Activated B cell treated with CpG ODN at 0.5 μM for 24 hours (primary cell): Measurements from ENCODE around the gene TMEM269. TPM values are rescaled to one million over a fixed set of nuclear protein-coding genes. Genes with fewer than 3 reads are reported as not detected.

Experiments
- ATAC-seq: fragments of 200-7000 bp; cut with Tn5 transposase; one replicate; pipeline ENCODE4 v1.10.0; 2021; ENCODE audit warnings: low read depth, mild to moderate bottlenecking, moderate library complexity
- CTCF ChIA-PET: fragments of 350-600 bp; sonication (Branson Sonifier 250); formaldehyde crosslinking; loops from one replicate; lab custom pipeline; 2021; ENCODE audit warnings: antibody characterized with exemption; lab: Charles Lee
- POLR2A ChIA-PET: fragments of 350-600 bp; sonication (Branson Sonifier 250); formaldehyde crosslinking; loops from one replicate; lab custom pipeline; 2021; ENCODE audit warnings: antibody characterized with exemption; lab: Charles Lee
- DNase-seq: peaks from one replicate; pipeline ENCODE4 v3.0.0; 2022
- H3K27ac Mint-ChIP-seq: one replicate; pipeline ENCODE4 v1.8.0; 2020; ENCODE audit warnings: mixed read lengths
- H3K27me3 Mint-ChIP-seq: one replicate; pipeline ENCODE4 v1.8.0; 2021; ENCODE audit warnings: mixed read lengths
- H3K36me3 Mint-ChIP-seq: one replicate; pipeline ENCODE4 v1.8.0; 2021; ENCODE audit warnings: low read depth, mixed read lengths
- H3K4me1 Mint-ChIP-seq: one replicate; pipeline ENCODE4 v1.8.0; 2021; ENCODE audit warnings: mixed read lengths
- H3K4me3 Mint-ChIP-seq: one replicate; pipeline ENCODE4 v1.8.0; 2020; ENCODE audit warnings: mild to moderate bottlenecking, mixed read lengths
- H3K9me3 Mint-ChIP-seq: one replicate; pipeline ENCODE4 v1.8.0; 2020; ENCODE audit warnings: mixed read lengths
- CTCF ChIP-seq: fragments of 200-600 bp; IDR thresholded peaks from one replicate; pipeline ENCODE4 v1.8.0; 2022; ENCODE audit warnings: antibody characterized with exemption, mild to moderate bottlenecking
- intact Hi-C: fragments of 100-400 bp; cut with micrococcal nuclease; formaldehyde crosslinking; loops from one replicate; pipeline ENCODE4 v1.15.1; 2024
- total RNA-seq: library from RNA; stranded (reverse); gene quantifications from 2 replicates; pipeline ENCODE4 v1.2.3, GENCODE V29; 2022

The TMEM269 gene
- total RNA-seq, 1 donor from 2014 or later = 0.31 TPM

- no peak for TF ChIP-seq CTCF
- DNase-seq (no peak), ATAC-seq (no peak)
- ChIA-PET POLR2A (no interaction called here), CTCF (no interaction called here)
- no peaks in the 10 kb centered on the region for H3K9me3 Mint-ChIP-seq
- H3K4me3 Mint-ChIP-seq = no peak within 1 kb of the TSS
- H3K27ac Mint-ChIP-seq = no peak within 1 kb of the TSS
- peaks cover 16% of the 10 kb centered on the region for H3K4me1 Mint-ChIP-seq
- intact Hi-C loops = no loop called here
- H3K27me3 Mint-ChIP-seq = no peaks in the 10 kb centered on the region
- H3K36me3 Mint-ChIP-seq = no peaks in the 10 kb centered on the region
Observed at GRCh38 chr1:42739753-42740700, 44.8 kb upstream of the TMEM269 start, which contains the start of gene CLDN19. TSS of gene CLDN19 (minus strand) at chr1:42740236. CDS start at chr1:42740063, 173 bp downstream.

- intact Hi-C loops = no loop called here
- ChIA-PET CTCF (no interaction called here), POLR2A (no interaction called here)
- no peak for DNase-seq
- no peaks in the 10 kb centered on the region for H3K9me3 Mint-ChIP-seq
- peaks cover 5% of the 10 kb centered on the region for H3K36me3 Mint-ChIP-seq
- no peaks in the 10 kb centered on the region for H3K27me3 Mint-ChIP-seq
- TF ChIP-seq CTCF = no peak
- no peak for ATAC-seq
- H3K27ac Mint-ChIP-seq = no peak overlapping the region
- no peak overlapping the region for H3K4me3 Mint-ChIP-seq
- peaks cover 16% of the 10 kb centered on the region for H3K4me1 Mint-ChIP-seq
Observed at GRCh38 chr1:42740851-42741580, 43.8 kb upstream of the TMEM269 start.

GRCh38 chr1:42741706-42742105 is 43.1 kb upstream of the TMEM269 start:
- Mint-ChIP-seq H3K36me3 (peaks cover 12% of the 10 kb centered on the region), H3K9me3 (no peaks in the 10 kb centered on the region), H3K27me3 (no peaks in the 10 kb centered on the region), H3K4me3 (no peak overlapping the region), H3K27ac (no peak overlapping the region), H3K4me1 (peaks cover 10% of the 10 kb centered on the region)
- ATAC-seq (no peak), DNase-seq (no peak)
- no peak for TF ChIP-seq CTCF
- ChIA-PET CTCF (no interaction called here), POLR2A (no interaction called here)
- intact Hi-C loops = no loop called here

GRCh38 chr1:42742141-42742540 is 42.6 kb upstream of the TMEM269 start:
- Mint-ChIP-seq H3K9me3 (no peaks in the 10 kb centered on the region), H3K4me1 (peaks cover 6% of the 10 kb centered on the region), H3K4me3 (no peak overlapping the region), H3K36me3 (peaks cover 16% of the 10 kb centered on the region), H3K27ac (no peak overlapping the region), H3K27me3 (no peaks in the 10 kb centered on the region)
- CTCF ChIA-PET = no interaction called here
- intact Hi-C loops = no loop called here
- POLR2A ChIA-PET = no interaction called here
- no peak for TF ChIP-seq CTCF
- ATAC-seq = no peak
- no peak for DNase-seq
